Astrocyte of the cerebellum (primary cell): Measurements from ENCODE around the gene CNGB1.
"Not testable (repeated sequence)": the region's sequence is repeated elsewhere in the genome, so short reads cannot be mapped to it uniquely, and the experiment has no call there.

Experiments
- DNase-seq: peaks from one replicate; pipeline ENCODE4 v3.0.0-alpha.2; 2011; ENCODE audit warnings: low read depth
- H3K4me3 ChIP-seq: 2 replicates; pipeline ENCODE4 v1.5.1; 2011; ENCODE audit warnings: mild to moderate bottlenecking, low read depth, low read length, moderate library complexity
- in situ Hi-C: cut with HindIII; loops from 2 replicates; pipeline ENCODE4 v1.10.0; 2017; ENCODE audit warnings: low sequenced_read_pairs
- TF ChIP-seq, protein P1 (sequence below): IDR thresholded peaks from 2 replicates; pipeline ENCODE4 v1.5.1; 2012; ENCODE audit warnings: low read length, low read depth, moderate library complexity, mild to moderate bottlenecking; ENCODE audit errors: missing control alignments

Gene CNGB1

DNA sequence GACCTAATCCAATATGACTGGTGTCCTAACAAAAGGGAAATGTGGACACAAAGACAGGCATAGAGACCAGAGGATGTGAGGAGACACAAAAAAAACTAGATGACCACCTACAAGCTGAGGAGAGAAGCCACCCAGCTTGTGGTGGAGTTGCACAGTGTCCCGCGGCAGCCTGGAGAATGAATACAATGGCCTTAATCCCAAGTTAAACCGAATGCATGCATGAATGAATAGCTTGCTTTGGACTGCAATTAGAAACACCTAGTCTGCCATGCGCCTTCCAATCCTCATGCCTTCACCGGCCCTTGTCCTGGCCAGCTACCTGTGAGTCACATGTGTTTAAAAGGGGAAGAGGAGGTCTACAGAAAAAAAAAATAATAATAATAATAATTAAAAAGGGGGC, 72.0 kb downstream of the CNGB1 start:
- TF ChIP-seq, protein P1, sequence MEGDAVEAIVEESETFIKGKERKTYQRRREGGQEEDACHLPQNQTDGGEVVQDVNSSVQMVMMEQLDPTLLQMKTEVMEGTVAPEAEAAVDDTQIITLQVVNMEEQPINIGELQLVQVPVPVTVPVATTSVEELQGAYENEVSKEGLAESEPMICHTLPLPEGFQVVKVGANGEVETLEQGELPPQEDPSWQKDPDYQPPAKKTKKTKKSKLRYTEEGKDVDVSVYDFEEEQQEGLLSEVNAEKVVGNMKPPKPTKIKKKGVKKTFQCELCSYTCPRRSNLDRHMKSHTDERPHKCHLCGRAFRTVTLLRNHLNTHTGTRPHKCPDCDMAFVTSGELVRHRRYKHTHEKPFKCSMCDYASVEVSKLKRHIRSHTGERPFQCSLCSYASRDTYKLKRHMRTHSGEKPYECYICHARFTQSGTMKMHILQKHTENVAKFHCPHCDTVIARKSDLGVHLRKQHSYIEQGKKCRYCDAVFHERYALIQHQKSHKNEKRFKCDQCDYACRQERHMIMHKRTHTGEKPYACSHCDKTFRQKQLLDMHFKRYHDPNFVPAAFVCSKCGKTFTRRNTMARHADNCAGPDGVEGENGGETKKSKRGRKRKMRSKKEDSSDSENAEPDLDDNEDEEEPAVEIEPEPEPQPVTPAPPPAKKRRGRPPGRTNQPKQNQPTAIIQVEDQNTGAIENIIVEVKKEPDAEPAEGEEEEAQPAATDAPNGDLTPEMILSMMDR: no peak
- H3K4me3 ChIP-seq: no peak overlapping the region
- in situ Hi-C loops: no loop called here
- no peak for DNase-seq

DNA sequence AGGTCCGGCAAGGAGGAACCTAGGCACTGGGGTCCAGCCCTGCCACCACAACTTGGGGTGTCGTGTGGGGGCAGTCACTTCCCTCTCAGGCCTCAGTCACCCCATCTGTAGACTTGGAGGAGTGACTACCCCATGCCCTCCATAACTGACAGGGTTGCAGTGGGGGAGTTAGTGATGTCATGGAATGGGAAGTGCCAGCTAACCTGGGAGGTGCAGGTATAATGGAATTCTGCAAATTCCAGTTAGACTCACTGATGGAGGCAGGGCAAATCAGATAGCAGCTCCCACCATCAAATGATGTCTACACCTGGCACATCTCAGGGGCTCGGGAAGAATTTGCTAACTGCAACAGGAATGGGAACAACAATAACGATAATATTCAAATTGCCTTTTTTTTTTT, 72.9 kb downstream of the CNGB1 start:
- H3K4me3 ChIP-seq: no peak overlapping the region
- TF ChIP-seq, protein P1: no peak
- DNase-seq: no peak
- in situ Hi-C loops: no loop called here

DNA sequence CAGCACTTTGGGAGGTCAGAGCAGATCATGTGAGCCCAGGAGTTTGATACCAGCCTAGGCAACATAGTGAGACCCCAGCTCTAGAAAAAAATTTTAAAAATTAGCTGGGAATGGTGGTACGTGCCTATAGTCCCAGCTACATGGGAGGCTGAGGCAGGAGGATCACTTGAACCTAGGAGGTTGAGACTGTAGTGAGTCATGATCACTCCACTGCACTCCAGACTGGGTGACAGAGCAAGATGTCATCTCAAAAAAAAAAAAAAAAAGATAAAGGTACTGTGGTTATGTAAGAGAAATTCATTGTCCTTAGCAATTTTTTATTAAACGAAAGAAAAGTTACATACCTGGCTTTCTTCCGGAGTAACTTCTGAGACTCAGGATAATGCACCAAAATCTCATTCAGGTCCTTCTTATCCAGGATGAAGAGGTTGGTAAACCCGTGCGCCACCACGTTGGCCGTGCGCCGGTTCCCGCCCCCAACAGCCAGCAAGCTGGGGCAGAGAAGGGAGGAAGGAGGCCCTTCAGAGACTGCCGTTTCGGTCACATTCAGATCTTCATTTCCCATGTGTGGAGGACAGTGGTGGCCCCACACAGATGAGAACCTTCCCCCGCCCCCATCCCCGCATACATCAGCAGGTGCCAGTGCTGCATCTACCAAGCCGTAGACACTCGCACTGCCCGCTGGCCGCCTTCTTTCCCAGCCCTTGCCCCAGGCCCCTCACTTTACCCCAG, 73.7 kb downstream of the CNGB1 start:
- H3K4me3 ChIP-seq: no peak overlapping the region
- TF ChIP-seq, protein P1: no peak
- DNase-seq: no peak
- in situ Hi-C loops: no loop called here

DNA sequence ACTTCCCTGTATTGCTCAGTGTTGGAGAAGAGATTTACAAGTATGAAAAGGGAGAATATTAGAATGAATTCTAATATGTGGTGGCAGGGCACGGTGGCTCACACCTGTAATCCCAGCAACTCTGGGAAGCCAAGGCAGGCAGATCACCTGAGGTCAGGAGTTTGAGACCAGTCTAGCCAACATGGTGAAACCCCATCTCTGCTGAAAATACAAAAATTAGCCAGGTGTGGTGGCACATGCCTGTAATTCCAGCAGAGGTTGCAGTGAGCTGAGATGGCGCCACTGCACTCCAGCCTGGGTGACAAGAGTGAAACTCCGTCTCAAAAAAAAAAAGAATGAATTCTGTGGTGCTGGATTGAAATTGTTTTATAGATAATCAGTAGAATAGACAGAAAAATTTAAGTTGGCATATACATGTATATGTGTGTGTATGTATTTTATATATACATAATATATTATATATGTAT, 75.8 kb downstream of the CNGB1 start:
- DNase-seq, H3K4me3 ChIP-seq, in situ Hi-C loops: not testable (repeated sequence)

DNA sequence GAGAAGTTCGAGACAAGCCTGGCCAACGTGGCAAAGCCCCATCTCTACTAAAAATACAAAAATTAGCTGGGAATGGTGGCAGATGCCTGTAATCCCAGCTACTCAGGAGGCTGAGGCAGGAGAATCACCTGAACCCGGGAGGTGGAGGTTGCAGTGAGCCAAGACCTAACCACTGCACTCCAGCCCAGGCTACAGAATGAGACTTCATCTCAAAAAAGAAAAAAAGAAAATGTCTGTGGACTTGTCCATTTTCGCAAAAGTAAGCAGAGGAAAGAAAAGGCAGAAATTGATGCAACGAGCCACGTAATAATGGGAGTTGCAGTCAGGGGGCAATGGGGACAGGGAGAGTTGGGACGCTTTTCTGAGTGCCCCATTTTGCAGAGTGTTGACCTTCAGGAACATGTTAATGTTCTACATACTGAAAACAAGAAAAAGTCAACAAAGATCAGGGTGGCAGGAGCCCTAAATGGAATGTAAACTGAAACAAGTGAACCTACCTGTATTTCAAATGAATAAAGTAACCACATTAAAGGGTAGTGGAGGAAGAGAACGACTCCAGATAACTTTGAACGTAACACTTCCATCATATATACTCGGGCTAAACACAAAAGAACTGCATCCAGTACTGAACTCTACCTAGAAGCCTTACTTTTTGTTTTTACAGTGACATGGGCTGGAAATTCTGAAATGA, 76.4 kb downstream of the CNGB1 start:
- TF ChIP-seq, protein P1: no peak
- no peak for DNase-seq
- in situ Hi-C loops: no loop called here
- no peak overlapping the region for H3K4me3 ChIP-seq

DNA sequence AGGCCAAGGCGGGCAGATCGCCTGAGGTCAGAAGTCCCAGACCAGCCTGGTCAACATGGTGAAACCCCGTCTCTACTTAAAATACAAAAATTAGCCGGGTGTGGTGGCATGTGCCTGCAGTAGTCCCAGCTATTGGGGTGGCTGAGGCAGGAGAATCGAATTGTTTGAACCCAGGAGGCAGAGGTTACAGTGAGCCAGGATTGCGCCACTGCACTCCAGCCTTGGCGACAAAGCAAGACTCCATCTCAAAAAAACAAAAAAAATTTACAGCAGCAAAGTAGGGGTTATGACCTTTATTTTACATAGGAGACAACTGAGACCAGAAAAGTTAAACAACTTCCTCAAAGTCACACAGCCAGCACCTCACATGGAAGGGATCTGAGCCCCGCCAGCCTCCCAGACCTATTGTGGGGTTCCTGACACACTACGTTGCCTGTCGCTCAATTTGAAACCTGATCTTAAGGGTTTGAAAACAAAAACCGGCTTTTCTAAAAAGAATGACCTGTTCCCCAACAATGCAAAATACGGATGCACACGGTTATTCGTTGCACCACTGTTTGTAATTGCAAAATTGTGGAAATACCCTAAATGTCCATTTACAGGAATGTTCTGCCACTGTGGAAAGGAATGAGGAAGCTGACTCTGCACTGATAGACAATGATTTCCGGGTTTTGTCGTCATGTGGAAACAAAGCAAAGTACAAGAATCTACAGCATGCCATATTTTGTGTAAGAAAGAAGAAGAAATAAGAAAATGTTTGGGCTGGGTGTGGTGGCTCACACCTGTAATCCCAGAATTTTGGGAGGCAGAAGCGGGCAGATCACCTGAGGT, 77.2 kb downstream of the CNGB1 start:
- in situ Hi-C loops: no loop called here
- peak; percentile 40 for DNase-seq
- TF ChIP-seq, protein P1: no peak
- H3K4me3 ChIP-seq: no peak overlapping the region
